Measurements from ENCODE around the gene FBXO34.

Gene FBXO34

GRCh38 chr14:55332654-55333570 lies 61.7 kb downstream of the FBXO34 start:
- ATAC-seq = no peak
- TF ChIP-seq OSR1 (CRISPR knock-in tag; IDR thresholded peaks at IDR 0.05) = no peak
- TF ChIP-seq ESRRG (CRISPR knock-in tag; IDR thresholded peaks at IDR 0.05) = no peak
- no peak for TF ChIP-seq ZNF70 (CRISPR knock-in tag; IDR thresholded peaks at IDR 0.05)
- TF ChIP-seq CREB5 (CRISPR knock-in tag; IDR thresholded peaks at IDR 0.05; ENCODE audit: low read depth) = no peak
- TF ChIP-seq CSRNP3 (CRISPR knock-in tag; IDR thresholded peaks at IDR 0.05) = no peak
- no peak for TF ChIP-seq ARNTL (CRISPR knock-in tag; IDR thresholded peaks at IDR 0.05; ENCODE audit: borderline replicate concordance, low read depth)
- no peak for TF ChIP-seq PPARA (CRISPR knock-in tag; IDR thresholded peaks at IDR 0.05; ENCODE audit: borderline replicate concordance)
- TF ChIP-seq POU6F1 (CRISPR knock-in tag; IDR thresholded peaks at IDR 0.05; ENCODE audit: borderline replicate concordance, low read depth) = no peak
- no peak for TF ChIP-seq ZNF8 (CRISPR knock-in tag; IDR thresholded peaks at IDR 0.05)

GRCh38 chr14:55333711-55334485 lies 62.7 kb downstream of the FBXO34 start:
- no peak for TF ChIP-seq ZFP30 (CRISPR knock-in tag; IDR thresholded peaks at IDR 0.05)
- no peak for TF ChIP-seq ISL1 (CRISPR knock-in tag; IDR thresholded peaks at IDR 0.05)
- TF ChIP-seq ZFP3 (CRISPR knock-in tag; IDR thresholded peaks at IDR 0.05) = no peak
- TF ChIP-seq ZNF8 (CRISPR knock-in tag; IDR thresholded peaks at IDR 0.05) = no peak
- TF ChIP-seq CSRNP3 (CRISPR knock-in tag; IDR thresholded peaks at IDR 0.05) = no peak
- TF ChIP-seq BACH2 (CRISPR knock-in tag; IDR thresholded peaks at IDR 0.05; ENCODE audit: borderline replicate concordance) = no peak
- no peak for TF ChIP-seq TOX (CRISPR knock-in tag; IDR thresholded peaks at IDR 0.05; ENCODE audit: borderline replicate concordance)
- no peak for TF ChIP-seq RARB (CRISPR knock-in tag; IDR thresholded peaks at IDR 0.05)
- no peak for TF ChIP-seq OSR1 (CRISPR knock-in tag; IDR thresholded peaks at IDR 0.05)
- no peak for ATAC-seq

GRCh38 chr14:55336162-55336561 lies 64.9 kb downstream of the FBXO34 start:
- ATAC-seq = no peak
- TF ChIP-seq CSRNP3 (CRISPR knock-in tag; IDR thresholded peaks at IDR 0.05) (no peak), SNAI2 (CRISPR knock-in tag; IDR thresholded peaks at IDR 0.05) (no peak), ZNF565 (CRISPR knock-in tag; conservative IDR thresholded peaks at IDR 0.05; ENCODE audit: low read depth) (no peak), POU6F1 (CRISPR knock-in tag; IDR thresholded peaks at IDR 0.05; ENCODE audit: borderline replicate concordance, low read depth) (no peak), ZFP30 (CRISPR knock-in tag; IDR thresholded peaks at IDR 0.05) (no peak), OSR1 (CRISPR knock-in tag; IDR thresholded peaks at IDR 0.05) (no peak), ZC3H10 (CRISPR knock-in tag; IDR thresholded peaks at IDR 0.05) (no peak), ZNF70 (CRISPR knock-in tag; IDR thresholded peaks at IDR 0.05) (no peak)
